Measurements from ENCODE around the gene PGBD1. TPM values are rescaled to one million over a fixed set of nuclear protein-coding genes. Genes with fewer than 3 reads are reported as not detected.

PGBD1 gene
- total RNA-seq, 1 donor from 2014 or later = 2.2 TPM

GRCh38 chr6:28334286-28335039, 53.1 kb downstream of the PGBD1 start:
- intact Hi-C loops (cut with micrococcal nuclease) = loop anchor here (1.0 to 5.0 kb wide), 6 partner anchors 53 to 862 kb away; partner anchors contain the start of genes PGBD1, ZNF184, ZSCAN12 and ZSCAN23

GRCh38 chr6:28335040-28335563, 53.7 kb downstream of the PGBD1 start:
- intact Hi-C loops (cut with micrococcal nuclease) = loop anchor here (1.0 to 5.0 kb wide), 6 partner anchors 54 to 863 kb away; partner anchors contain the start of genes PGBD1, ZNF184, ZSCAN12 and ZSCAN23

- intact Hi-C loops (cut with micrococcal nuclease) = loop anchor here (1.0 to 5.0 kb wide), 8 partner anchors 14 to 863 kb away; partner anchors contain the start of genes PGBD1, ZKSCAN3, ZNF184 and ZSCAN12
These were observed 54.4 kb downstream of the PGBD1 start, which contains the start of gene ZSCAN31 for GRCh38 chr6:28335564-28336283. ZSCAN31 (minus strand) TSS chr6:28336148; CDS start chr6:28329683, 6,465 bp downstream.

GRCh38 chr6:28336284-28337120, 55.1 kb downstream of the PGBD1 start:
- intact Hi-C loops (cut with micrococcal nuclease) = loop anchor here (1.0 to 5.0 kb wide), 4 partner anchors 13 to 864 kb away; partner anchors contain the start of genes ZKSCAN3, ZNF184 and ZSCAN23

GRCh38 chr6:28337121-28337520, 55.7 kb downstream of the PGBD1 start:
- intact Hi-C loops (cut with micrococcal nuclease) = loop anchor here (5.0 kb wide), 2 partner anchors 105 to 865 kb away; partner anchors contain the start of genes ZNF184 and ZSCAN23

GRCh38 chr6:28340310-28341095, 59.1 kb downstream of the PGBD1 start:
- intact Hi-C loops (cut with micrococcal nuclease) = no loop called here

- intact Hi-C loops (cut with micrococcal nuclease) = no loop called here
These were observed 62.7 kb downstream of the PGBD1 start for GRCh38 chr6:28343898-28344677.

- intact Hi-C loops (cut with micrococcal nuclease) = no loop called here
These were observed 63.8 kb downstream of the PGBD1 start for GRCh38 chr6:28345201-28345600.

- intact Hi-C loops (cut with micrococcal nuclease) = no loop called here
These were observed 65.7 kb downstream of the PGBD1 start for GRCh38 chr6:28347119-28347518.

GRCh38 chr6:28349344-28349891, 68.0 kb downstream of the PGBD1 start:
- intact Hi-C loops (cut with micrococcal nuclease) = loop anchor here (1.0 kb wide), 6 partner anchors 13 to 208 kb away; partner anchors contain the start of genes ZKSCAN4, ZKSCAN8, ZSCAN12 and ZSCAN23

GRCh38 chr6:28349892-28350737, 68.7 kb downstream of the PGBD1 start, which contains the start of gene ZKSCAN3:
ZKSCAN3 (plus strand) TSS chr6:28349947; CDS start chr6:28359587, 9,640 bp downstream.
- intact Hi-C loops (cut with micrococcal nuclease) = loop anchor here (1.0 to 10.0 kb wide), 10 partner anchors 14 to 1185 kb away; partner anchors contain the start of genes ZKSCAN4, ZKSCAN8, ZSCAN12 and ZSCAN23

GRCh38 chr6:28351087-28351486, 69.7 kb downstream of the PGBD1 start:
- intact Hi-C loops (cut with micrococcal nuclease) = loop anchor here (10.0 kb wide), 3 partner anchors 516 to 1186 kb away; a partner anchor contains a TSS

- intact Hi-C loops (cut with micrococcal nuclease) = loop anchor here (10.0 kb wide), 3 partner anchors 517 to 1187 kb away; a partner anchor contains a TSS
These were observed 70.1 kb downstream of the PGBD1 start for GRCh38 chr6:28351493-28351925.
